ENCODE results near the gene ESR1. TPM values are rescaled to one million over a fixed set of nuclear protein-coding genes. Genes with fewer than 3 reads are reported as not detected.
"Not testable (repeated sequence)": the region's sequence is repeated elsewhere in the genome, so short reads cannot be mapped to it uniquely, and the experiment has no call there.

ESR1 gene
- total and polyA plus RNA-seq, 2 donors (not counting 3 experiments of a cell fraction or from before 2014, with no cell fraction given) = 0.01 TPM; not detected in 1

GRCh38 chr6:152026291-152026690, 218.8 kb downstream of the ESR1 start:
- H3K4me3 ChIP-seq (replicated peaks in 1 of 3; ENCODE audit: insufficient read depth in 1 of 3, low read depth in 1 of 3, low read length in 3 of 3) = no peak overlapping the region
- no peak overlapping the region for H2AFZ ChIP-seq (ENCODE audit: low read depth, low read length)
- no peaks in the 10 kb centered on the region for H3K79me2 ChIP-seq (ENCODE audit: control insufficient read depth, insufficient read depth, low read length)
- no peaks in the 10 kb centered on the region for H3K36me3 ChIP-seq (ENCODE audit: control insufficient read depth in 2 of 2, extremely low read depth in 1 of 2, insufficient read depth in 2 of 2, low read length in 2 of 2)
- dilution Hi-C loops (cut with MboI; ENCODE audit: extremely low pct_ligation_motif_present, low sequenced_read_pairs) = no loop called here
- TF ChIP-seq CTCF (IDR thresholded peaks at IDR 0.05; ENCODE audit: extremely low read depth in 1 of 2, insufficient read depth in 1 of 2, low read depth in 1 of 2, low read length in 2 of 2) (no peak), MYC (IDR thresholded peaks at IDR 0.05; ENCODE audit: low read depth, low read length) (no peak), MAX (IDR thresholded peaks at IDR 0.05; ENCODE audit: insufficient read depth, insufficient read length) (no peak), FOS (IDR thresholded peaks at IDR 0.05; ENCODE audit: borderline replicate concordance, insufficient read depth, low read length) (no peak), POLR2A (IDR thresholded peaks at IDR 0.05; ENCODE audit: low read depth, low read length) (no peak), GATA2 (IDR thresholded peaks at IDR 0.05; ENCODE audit: insufficient read depth, insufficient read length, low read depth, low read length) (no peak), JUN (IDR thresholded peaks at IDR 0.05; ENCODE audit: borderline replicate concordance, insufficient read depth, insufficient read length, low read depth) (no peak), EZH2 (IDR thresholded peaks at IDR 0.05; ENCODE audit: borderline replicate concordance, low read depth, low read length, severe bottlenecking) (no peak)
- BruUV-seq (replicated peaks) = no TSS peak
- no peaks in the 10 kb centered on the region for H3K27me3 ChIP-seq (ENCODE audit: control insufficient read depth in 2 of 2, insufficient read depth in 2 of 2, low read length in 2 of 2)
- H3K4me2 ChIP-seq (ENCODE audit: insufficient read depth, low read length) = no peak overlapping the region
- intact Hi-C loops (cut with micrococcal nuclease) = no loop called here
- H3K9me1 ChIP-seq (replicated peaks; ENCODE audit: control insufficient read depth, extremely low read depth, insufficient read depth, low read length) = no peaks in the 10 kb centered on the region
- no peaks in the 10 kb centered on the region for H3K9me3 ChIP-seq (replicated peaks; ENCODE audit: control insufficient read depth, insufficient read depth, low read length)
- H4K20me1 ChIP-seq (replicated peaks; ENCODE audit: control insufficient read depth, extremely low read depth, insufficient read depth, low read length) = no peaks in the 10 kb centered on the region
- ChIA-PET CTCF (interaction anchor here (1.1 to 2.1 kb wide), 3 partner anchors 62 to 98 kb away, joined by 3 to 7 read pairs (median 3); no protein-coding TSS in a partner anchor), POLR2A (no interaction called here)
- FAIRE-seq (no peak), DNase-seq (ENCODE audit: low read depth, low spot score) (no peak)
- H3K9ac ChIP-seq (replicated peaks; ENCODE audit: extremely low read depth, insufficient read depth, low read length) = no peak overlapping the region
- H3K4me1 ChIP-seq (ENCODE audit: control insufficient read depth, extremely low read depth, insufficient read depth, low read length) = no peaks in the 10 kb centered on the region
- H3K27ac ChIP-seq (ENCODE audit: insufficient read depth, low read depth, low read length) = no peak overlapping the region

- CTCF ChIA-PET = interaction anchor here (1.1 to 2.1 kb wide), 2 partner anchors 71 to 98 kb away, joined by 3 to 7 read pairs; no protein-coding TSS in a partner anchor
- H3K36me3 ChIP-seq (ENCODE audit: control insufficient read depth in 2 of 2, extremely low read depth in 1 of 2, insufficient read depth in 2 of 2, low read length in 2 of 2); H3K4me2 ChIP-seq (ENCODE audit: insufficient read depth, low read length); H3K4me3 ChIP-seq (replicated peaks in 1 of 3; ENCODE audit: insufficient read depth in 1 of 3, low read depth in 1 of 3, low read length in 3 of 3); H4K20me1 ChIP-seq (replicated peaks; ENCODE audit: control insufficient read depth, extremely low read depth, insufficient read depth, low read length); DNase-seq (ENCODE audit: low read depth, low spot score); intact Hi-C loops (cut with micrococcal nuclease); H3K9me1 ChIP-seq (replicated peaks; ENCODE audit: control insufficient read depth, extremely low read depth, insufficient read depth, low read length); H2AFZ ChIP-seq (ENCODE audit: low read depth, low read length); H3K79me2 ChIP-seq (ENCODE audit: control insufficient read depth, insufficient read depth, low read length); H3K27me3 ChIP-seq (ENCODE audit: control insufficient read depth in 2 of 2, insufficient read depth in 2 of 2, low read length in 2 of 2); FAIRE-seq; POLR2A ChIA-PET; dilution Hi-C loops (cut with MboI; ENCODE audit: extremely low pct_ligation_motif_present, low sequenced_read_pairs); H3K27ac ChIP-seq (ENCODE audit: insufficient read depth, low read depth, low read length); H3K4me1 ChIP-seq (ENCODE audit: control insufficient read depth, extremely low read depth, insufficient read depth, low read length); H3K9ac ChIP-seq (replicated peaks; ENCODE audit: extremely low read depth, insufficient read depth, low read length); H3K9me3 ChIP-seq (replicated peaks; ENCODE audit: control insufficient read depth, insufficient read depth, low read length); BruUV-seq (replicated peaks): not testable (repeated sequence)
Observed at GRCh38 chr6:152026744-152027143, 219.3 kb downstream of the ESR1 start.

GRCh38 chr6:152033765-152034164, 226.3 kb downstream of the ESR1 start:
- H3K27ac ChIP-seq (ENCODE audit: insufficient read depth, low read depth, low read length); H3K4me3 ChIP-seq (replicated peaks in 1 of 3; ENCODE audit: insufficient read depth in 1 of 3, low read depth in 1 of 3, low read length in 3 of 3); H2AFZ ChIP-seq (ENCODE audit: low read depth, low read length); H3K9ac ChIP-seq (replicated peaks; ENCODE audit: extremely low read depth, insufficient read depth, low read length); intact Hi-C loops (cut with micrococcal nuclease); H3K79me2 ChIP-seq (ENCODE audit: control insufficient read depth, insufficient read depth, low read length); H3K9me1 ChIP-seq (replicated peaks; ENCODE audit: control insufficient read depth, extremely low read depth, insufficient read depth, low read length); dilution Hi-C loops (cut with MboI; ENCODE audit: extremely low pct_ligation_motif_present, low sequenced_read_pairs); H4K20me1 ChIP-seq (replicated peaks; ENCODE audit: control insufficient read depth, extremely low read depth, insufficient read depth, low read length); DNase-seq (ENCODE audit: low read depth, low spot score); H3K36me3 ChIP-seq (ENCODE audit: control insufficient read depth in 2 of 2, extremely low read depth in 1 of 2, insufficient read depth in 2 of 2, low read length in 2 of 2); H3K27me3 ChIP-seq (ENCODE audit: control insufficient read depth in 2 of 2, insufficient read depth in 2 of 2, low read length in 2 of 2); POLR2A ChIA-PET; H3K9me3 ChIP-seq (replicated peaks; ENCODE audit: control insufficient read depth, insufficient read depth, low read length); FAIRE-seq; CTCF ChIA-PET; H3K4me1 ChIP-seq (ENCODE audit: control insufficient read depth, extremely low read depth, insufficient read depth, low read length); BruUV-seq (replicated peaks); H3K4me2 ChIP-seq (ENCODE audit: insufficient read depth, low read length): not testable (repeated sequence)
